SK-N-MC (cell line): ENCODE data around the gene RRP12.

Experiments
- EZH2 ChIP-seq: fragments of 200-600 bp; sonication (generic); IDR thresholded peaks from one replicate; pipeline ENCODE4 v1.6.1; 2017; ENCODE audit warnings: antibody characterized with exemption
- FOXP2 ChIP-seq: optimal IDR thresholded peaks from 2 replicates; pipeline ENCODE3; 2011; ENCODE audit warnings: mild to moderate bottlenecking, moderate library complexity; ENCODE audit not compliant: insufficient read depth; ENCODE audit errors: extremely low read length, control extremely low read depth
- POLR2AphosphoS5 ChIP-seq: IDR thresholded peaks from 2 replicates; pipeline ENCODE4 v1.6.1; 2012; ENCODE audit warnings: mild to moderate bottlenecking, low read depth, low read length, borderline replicate concordance

GRCh38 chr10:97406064-97406463 lies 4.9 kb upstream of the RRP12 start:
- TF ChIP-seq POLR2AphosphoS5 = no peak
- no peak for TF ChIP-seq EZH2
- no peak for TF ChIP-seq FOXP2
